PC-3 (cell line): ENCODE results near the gene PLXNA1.
A peak's percentile ranks its signal among the peaks of the same experiment; 100 is the strongest.

ENCODE experiments used
- CTCF ChIP-seq: fragments of 300-600 bp; sonication (generic); conservative IDR thresholded peaks from 2 replicates; pipeline ENCODE4 v1.5.1; 2017; ENCODE audit warnings: antibody characterized with exemption, low read depth, mild to moderate bottlenecking, low read length
- EZH2 ChIP-seq: fragments of 300-600 bp; sonication (generic); IDR thresholded peaks from one replicate; pipeline ENCODE4 v1.6.1; 2017; ENCODE audit warnings: antibody characterized with exemption, mild to moderate bottlenecking, low read length; ENCODE audit not compliant: unreplicated experiment
- EZH2phosphoT487 ChIP-seq: fragments of 300-600 bp; sonication (generic); IDR thresholded peaks from 2 replicates; pipeline ENCODE4 v1.6.1; 2018; ENCODE audit warnings: mild to moderate bottlenecking, antibody characterized with exemption, low read length, borderline replicate concordance

GRCh38 chr3:126982471-126983175 lies at the start of gene PLXNA1:
- TF ChIP-seq CTCF (peak; percentile 71), EZH2 (no peak), EZH2phosphoT487 (no peak)
